Measurements from ENCODE around the gene JAK3. TPM values are rescaled to one million over a fixed set of nuclear protein-coding genes. Genes with fewer than 3 reads are reported as not detected.

The JAK3 gene
- polyA plus RNA-seq, 3 donors: 13.8 to 44.6 (median 34.0) TPM

DNA sequence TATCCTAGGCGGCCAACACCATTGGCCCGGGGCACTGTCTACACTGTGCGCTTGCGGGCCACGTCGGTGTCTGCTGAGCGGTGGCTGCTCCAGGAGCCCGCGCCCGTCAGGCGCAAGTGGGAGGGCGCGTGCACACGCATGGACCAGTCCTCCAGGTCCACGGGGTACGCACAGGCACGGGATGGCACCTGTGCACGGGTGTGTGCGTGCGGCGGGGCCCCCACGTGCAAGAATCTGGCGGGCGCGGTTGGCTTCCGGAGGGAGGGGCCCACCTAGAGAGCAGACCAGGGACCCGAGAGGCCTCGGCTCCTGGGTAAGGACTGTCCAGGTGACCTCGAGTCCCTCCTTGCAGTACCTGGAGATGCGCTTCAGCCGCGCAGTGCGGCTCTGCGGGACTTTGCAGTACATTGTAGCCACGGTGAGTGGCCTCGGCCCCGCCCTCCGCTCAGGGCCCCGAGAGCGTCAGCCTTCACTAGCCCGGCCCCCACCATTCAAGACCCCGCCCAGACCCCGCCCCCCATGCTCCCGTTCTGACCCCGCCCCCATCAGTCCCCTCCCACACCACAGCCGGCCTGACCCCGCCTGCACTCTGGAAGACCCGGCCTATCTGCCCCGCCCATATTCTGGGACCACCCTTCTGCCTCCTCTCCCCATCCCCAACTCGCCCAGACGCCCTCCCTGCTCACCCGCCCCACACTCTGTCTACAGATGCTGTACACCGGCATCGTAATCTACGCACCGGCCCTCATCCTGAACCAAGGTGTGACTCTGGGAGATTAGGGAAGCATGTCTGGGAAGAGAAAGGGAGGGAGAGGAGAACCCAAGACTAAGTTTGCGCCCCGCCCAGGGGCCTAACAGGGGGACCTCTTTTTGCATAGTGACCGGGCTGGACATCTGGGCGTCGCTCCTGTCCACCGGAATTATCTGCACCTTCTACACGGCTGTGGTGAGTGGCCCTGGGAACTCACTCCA is 26.3 kb upstream of the JAK3 start:
- H3K4me1 ChIP-seq (ENCODE audit: control insufficient read depth in 1 of 2, insufficient read depth in 2 of 2, low read length in 2 of 2): peaks cover 19 to 21% of the 10 kb centered on the region in 2 donors
- H3K27me3 Mint-ChIP-seq (ENCODE audit: low read depth in 3 of 3): peaks cover 41 to 54% (median 45%) of the 10 kb centered on the region in 3 donors
- H3K79me2 ChIP-seq (ENCODE audit: insufficient read depth, low read length): no peaks in the 10 kb centered on the region
- H3K36me3 ChIP-seq (replicated peaks in 1 of 2; ENCODE audit: control insufficient read depth in 1 of 2, insufficient read depth in 2 of 2, low read length in 2 of 2): no peaks in the 10 kb centered on the region
- H4K20me1 ChIP-seq (ENCODE audit: insufficient read depth, low read length): no peaks in the 10 kb centered on the region
- H3K9ac ChIP-seq (ENCODE audit: insufficient read depth, low read length, poor library complexity, severe bottlenecking): no peak overlapping the region
- H3K4me1 Mint-ChIP-seq: peaks cover 16% of the 10 kb centered on the region
- no peak for TF ChIP-seq CTCF (IDR thresholded peaks at IDR 0.05)
- no peak overlapping the region for H3K27ac ChIP-seq (ENCODE audit: low read depth in 1 of 2, low read length in 2 of 2)
- WGBS (ENCODE audit: insufficient coverage): 16% methylated on average over 44 of the region's 63 CpGs
- peak; percentile 15 to 33 (median 24) for DNase-seq
- H3K9me3 Mint-ChIP-seq: peaks cover 0 to 9% (median 2%) of the 10 kb centered on the region in 7 donors
- H3K4me2 ChIP-seq (replicated peaks; ENCODE audit: extremely low read depth, low read length, poor library complexity, severe bottlenecking): peak overlapping the region; percentile 73
- intact Hi-C loops (cut with micrococcal nuclease): no loop called here
- H3K4me3 Mint-ChIP-seq: peak overlapping the region; percentile 53 to 84
- no peaks in the 10 kb centered on the region for H3K36me3 Mint-ChIP-seq
- H3K9me3 ChIP-seq (replicated peaks in 1 of 2; ENCODE audit: control insufficient read depth in 1 of 2, insufficient read depth in 1 of 2, low read length in 2 of 2): peaks cover 0 to 4% of the 10 kb centered on the region in 2 donors
- peaks cover 21 to 43% of the 10 kb centered on the region in 2 donors for H3K27me3 ChIP-seq (ENCODE audit: control insufficient read depth in 2 of 2, insufficient read depth in 2 of 2, low read length in 2 of 2)
- H3K27ac Mint-ChIP-seq: peak overlapping the region in 1 of 7 donors; percentile 24
- H2AFZ ChIP-seq (ENCODE audit: insufficient read depth, low read depth, low read length, poor library complexity, severe bottlenecking): peak overlapping the region; percentile 71
- peak overlapping the region; percentile 2 to 60 (median 9) for H3K4me3 ChIP-seq (replicated peaks in 1 of 3; ENCODE audit: low read depth in 2 of 3, low read length in 3 of 3)

GRCh38 chr19:17872251-17873001 is 24.6 kb upstream of the JAK3 start:
- Histone ChIP-seq H3K4me1 (ENCODE audit: control insufficient read depth in 1 of 2, insufficient read depth in 2 of 2, low read length in 2 of 2) (peaks cover 19 to 21% of the 10 kb centered on the region in 2 donors), H3K4me3 (replicated peaks in 1 of 3; ENCODE audit: low read depth in 2 of 3, low read length in 3 of 3) (peak overlapping the region in 2 of 3 experiments; percentile 30 to 65), H3K9me3 (replicated peaks in 1 of 2; ENCODE audit: control insufficient read depth in 1 of 2, insufficient read depth in 1 of 2, low read length in 2 of 2) (peaks cover 0 to 4% of the 10 kb centered on the region in 2 donors), H3K9ac (ENCODE audit: insufficient read depth, low read length, poor library complexity, severe bottlenecking) (peak overlapping the region; percentile 21), H4K20me1 (ENCODE audit: insufficient read depth, low read length) (no peaks in the 10 kb centered on the region), H3K27me3 (ENCODE audit: control insufficient read depth in 2 of 2, insufficient read depth in 2 of 2, low read length in 2 of 2) (peaks cover 21 to 43% of the 10 kb centered on the region in 2 donors), H3K27ac (ENCODE audit: low read depth in 1 of 2, low read length in 2 of 2) (no peak overlapping the region), H3K79me2 (ENCODE audit: insufficient read depth, low read length) (no peaks in the 10 kb centered on the region), H3K36me3 (replicated peaks in 1 of 2; ENCODE audit: control insufficient read depth in 1 of 2, insufficient read depth in 2 of 2, low read length in 2 of 2) (no peaks in the 10 kb centered on the region), H3K4me2 (replicated peaks; ENCODE audit: extremely low read depth, low read length, poor library complexity, severe bottlenecking) (peak overlapping the region; percentile 73), H2AFZ (ENCODE audit: insufficient read depth, low read depth, low read length, poor library complexity, severe bottlenecking) (peak overlapping the region; percentile 74)
- H3K27me3 Mint-ChIP-seq (ENCODE audit: low read depth in 3 of 3): peaks cover 41 to 54% (median 51%) of the 10 kb centered on the region in 3 donors
- no peak overlapping the region for H3K27ac Mint-ChIP-seq
- intact Hi-C loops (cut with micrococcal nuclease): no loop called here
- 1% methylated on average over 60 of the region's 61 CpGs for WGBS (ENCODE audit: insufficient coverage)
- no peaks in the 10 kb centered on the region for H3K36me3 Mint-ChIP-seq
- H3K9me3 Mint-ChIP-seq: peaks cover 0 to 9% (median 2%) of the 10 kb centered on the region in 7 donors
- DNase-seq: peak in 1 of 3 donors; percentile 16
- TF ChIP-seq CTCF (IDR thresholded peaks at IDR 0.05): no peak
- H3K4me1 Mint-ChIP-seq: peaks cover 16% of the 10 kb centered on the region
- H3K4me3 Mint-ChIP-seq: peak overlapping the region; percentile 27 to 84
